Lower lobe of right lung (tissue), 2 donors: ENCODE data around the gene MSLN. TPM values are rescaled to one million over a fixed set of nuclear protein-coding genes. Genes with fewer than 3 reads are reported as not detected.

Experiments used
- ATAC-seq, 2 donors: fragments of 200-7000 bp; cut with Tn5 transposase; one replicate each; pipeline ENCODE4 v1.9.1; 2020 to 2022; ENCODE audit warnings: mild to moderate bottlenecking in 2 of 2, moderate library complexity in 2 of 2
- DNase-seq: peaks from one replicate; pipeline ENCODE4 v3.0.0-alpha.2; 2020
- H3K27ac ChIP-seq: fragments of 200-600 bp; one replicate; pipeline ENCODE4 v1.8.0; 2022
- H3K27me3 ChIP-seq: fragments of 200-600 bp; one replicate; pipeline ENCODE4 v1.8.0; 2022; ENCODE audit warnings: low read depth
- H3K36me3 ChIP-seq: fragments of 200-600 bp; one replicate; pipeline ENCODE4 v1.8.0; 2022; ENCODE audit warnings: mild to moderate bottlenecking
- H3K4me1 ChIP-seq: fragments of 200-600 bp; one replicate; pipeline ENCODE4 v1.8.0; 2022
- H3K4me3 ChIP-seq: fragments of 200-600 bp; one replicate; pipeline ENCODE4 v1.8.0; 2022; ENCODE audit warnings: mild to moderate bottlenecking
- H3K9me3 ChIP-seq: fragments of 200-600 bp; one replicate; pipeline ENCODE4 v1.8.0; 2022
- intact Hi-C: fragments of 100-400 bp; cut with DNase I; formaldehyde crosslinking; loops from one replicate; pipeline ENCODE4 v1.11.0; 2022
- total RNA-seq: library from RNA; stranded (reverse); fragmentation: NEBNext Ultra II Directional; extraction: Animal tissue kit (Norgen Biotek cat#: 25700); gene quantifications from one replicate; pipeline ENCODE4 v1.2.1, GENCODE V29; 2021
- TF ChIP-seq, protein P1 (sequence below): fragments of 200-600 bp; IDR thresholded peaks from one replicate; pipeline ENCODE4 v1.8.0; 2022; ENCODE audit warnings: antibody characterized with exemption, mild to moderate bottlenecking
- donor health status: DM: no; HTN: yes; CAD: no; lungs with severe emphysema.

The MSLN gene
- total RNA-seq, 1 donor from 2014 or later = 42.6 TPM

DNA sequence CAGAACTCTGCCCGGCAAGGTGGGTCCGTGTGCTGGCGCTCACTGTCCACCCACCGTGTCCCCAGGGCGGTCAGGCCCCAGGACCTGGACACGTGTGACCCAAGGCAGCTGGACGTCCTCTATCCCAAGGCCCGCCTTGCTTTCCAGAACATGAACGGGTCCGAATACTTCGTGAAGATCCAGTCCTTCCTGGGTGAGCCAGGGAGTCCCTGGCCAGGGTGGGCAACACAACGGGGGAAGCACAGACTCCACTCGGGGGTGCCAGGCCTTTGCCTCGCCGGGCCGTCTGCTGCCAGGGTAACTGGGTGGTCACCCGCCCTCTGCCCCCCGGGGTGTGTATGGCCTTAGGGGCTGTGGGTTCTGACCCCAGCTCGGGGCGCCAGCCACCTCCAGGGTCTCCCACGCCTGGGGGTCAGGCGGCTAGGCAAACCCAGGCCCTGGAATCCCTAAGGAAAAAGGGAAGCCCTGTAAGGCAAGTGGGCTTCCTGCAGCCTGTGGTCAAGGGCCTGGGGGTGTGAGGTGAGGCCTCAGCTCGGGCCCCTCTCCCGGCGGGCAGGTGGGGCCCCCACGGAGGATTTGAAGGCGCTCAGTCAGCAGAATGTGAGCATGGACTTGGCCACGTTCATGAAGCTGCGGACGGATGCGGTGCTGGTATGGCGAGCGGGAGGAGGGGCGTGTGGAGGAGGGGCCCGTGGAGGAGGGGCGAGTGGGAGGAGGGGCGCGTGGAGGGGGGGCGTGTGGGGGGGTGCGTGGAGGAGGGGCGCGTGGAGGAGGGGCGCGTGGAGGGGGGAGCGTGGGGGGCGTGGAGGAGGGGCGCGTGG lies 6.5 kb downstream of the MSLN start:
- TF ChIP-seq, protein P1, sequence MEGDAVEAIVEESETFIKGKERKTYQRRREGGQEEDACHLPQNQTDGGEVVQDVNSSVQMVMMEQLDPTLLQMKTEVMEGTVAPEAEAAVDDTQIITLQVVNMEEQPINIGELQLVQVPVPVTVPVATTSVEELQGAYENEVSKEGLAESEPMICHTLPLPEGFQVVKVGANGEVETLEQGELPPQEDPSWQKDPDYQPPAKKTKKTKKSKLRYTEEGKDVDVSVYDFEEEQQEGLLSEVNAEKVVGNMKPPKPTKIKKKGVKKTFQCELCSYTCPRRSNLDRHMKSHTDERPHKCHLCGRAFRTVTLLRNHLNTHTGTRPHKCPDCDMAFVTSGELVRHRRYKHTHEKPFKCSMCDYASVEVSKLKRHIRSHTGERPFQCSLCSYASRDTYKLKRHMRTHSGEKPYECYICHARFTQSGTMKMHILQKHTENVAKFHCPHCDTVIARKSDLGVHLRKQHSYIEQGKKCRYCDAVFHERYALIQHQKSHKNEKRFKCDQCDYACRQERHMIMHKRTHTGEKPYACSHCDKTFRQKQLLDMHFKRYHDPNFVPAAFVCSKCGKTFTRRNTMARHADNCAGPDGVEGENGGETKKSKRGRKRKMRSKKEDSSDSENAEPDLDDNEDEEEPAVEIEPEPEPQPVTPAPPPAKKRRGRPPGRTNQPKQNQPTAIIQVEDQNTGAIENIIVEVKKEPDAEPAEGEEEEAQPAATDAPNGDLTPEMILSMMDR = no peak
- Histone ChIP-seq H3K9me3 (no peaks in the 10 kb centered on the region), H3K27me3 (no peaks in the 10 kb centered on the region), H3K4me1 (no peaks in the 10 kb centered on the region), H3K27ac (no peak overlapping the region), H3K36me3 (no peaks in the 10 kb centered on the region), H3K4me3 (no peak overlapping the region)
- DNase-seq = no peak
- ATAC-seq = no peak
- intact Hi-C loops = no loop called here

GRCh38 chr16:767743-768235 lies 7.3 kb downstream of the MSLN start:
- no peaks in the 10 kb centered on the region for H3K9me3 ChIP-seq
- ATAC-seq = no peak
- no peak for DNase-seq
- intact Hi-C loops = no loop called here
- H3K27ac ChIP-seq = no peak overlapping the region
- H3K4me1 ChIP-seq = no peaks in the 10 kb centered on the region
- TF ChIP-seq, protein P1 = no peak
- no peak overlapping the region for H3K4me3 ChIP-seq
- H3K36me3 ChIP-seq = no peaks in the 10 kb centered on the region
- H3K27me3 ChIP-seq = no peaks in the 10 kb centered on the region

GRCh38 chr16:768428-768827 lies 7.9 kb downstream of the MSLN start:
- Histone ChIP-seq H3K4me3 (no peak overlapping the region), H3K9me3 (no peaks in the 10 kb centered on the region), H3K36me3 (no peaks in the 10 kb centered on the region), H3K27me3 (no peaks in the 10 kb centered on the region), H3K27ac (no peak overlapping the region), H3K4me1 (no peaks in the 10 kb centered on the region)
- TF ChIP-seq, protein P1 = no peak
- no peak for DNase-seq
- ATAC-seq = no peak
- intact Hi-C loops = no loop called here

GRCh38 chr16:769184-769784 lies 8.8 kb downstream of the MSLN start:
- intact Hi-C loops = no loop called here
- Histone ChIP-seq H3K27me3 (peaks cover 3% of the 10 kb centered on the region), H3K4me3 (no peak overlapping the region), H3K4me1 (no peaks in the 10 kb centered on the region), H3K36me3 (no peaks in the 10 kb centered on the region), H3K27ac (no peak overlapping the region), H3K9me3 (no peaks in the 10 kb centered on the region)
- DNase-seq (no peak), ATAC-seq (no peak)
- TF ChIP-seq, protein P1 = no peak

- no peak overlapping the region for H3K4me3 ChIP-seq
- intact Hi-C loops = no loop called here
- H3K9me3 ChIP-seq = no peaks in the 10 kb centered on the region
- DNase-seq (no peak), ATAC-seq (no peak)
- peaks cover 8% of the 10 kb centered on the region for H3K27me3 ChIP-seq
- no peak overlapping the region for H3K27ac ChIP-seq
- TF ChIP-seq, protein P1 = no peak
- no peaks in the 10 kb centered on the region for H3K36me3 ChIP-seq
- no peaks in the 10 kb centered on the region for H3K4me1 ChIP-seq
Observed at GRCh38 chr16:769934-770333, 9.4 kb downstream of the MSLN start.
